ENCODE data around the gene PKN1.

DNA sequence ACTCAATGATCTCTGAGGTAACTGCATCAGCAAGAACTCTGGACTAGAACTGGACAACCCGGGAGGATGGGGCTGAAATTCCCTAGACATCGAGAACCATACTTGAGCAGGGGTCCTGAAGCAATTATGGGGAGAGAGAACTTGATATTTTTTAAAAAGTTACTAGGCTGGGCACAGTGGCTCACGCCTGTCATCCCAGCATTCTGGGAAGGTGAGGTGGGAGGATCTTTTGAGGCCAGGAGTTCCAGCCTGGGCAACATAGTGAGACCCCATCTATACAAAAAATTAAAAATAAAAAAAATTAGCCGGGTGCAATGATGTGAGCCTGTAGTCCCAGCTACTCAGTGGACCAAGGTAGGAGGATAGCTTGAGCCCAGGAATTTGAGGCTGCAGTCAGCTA, 87.4 kb downstream of the PKN1 start:
- no peak for TF ChIP-seq POLR2A (IDR thresholded peaks at IDR 0.05; ENCODE audit: low read depth, low read length)
- no peak for TF ChIP-seq POLR2AphosphoS5 (IDR thresholded peaks at IDR 0.05; ENCODE audit: low read depth, low read length)
- TF ChIP-seq TAF1 (IDR thresholded peaks at IDR 0.05; ENCODE audit: low read depth, low read length), result no peak
